K562 (cell line): ENCODE measurements around the gene MATK. TPM values are rescaled to one million over a fixed set of nuclear protein-coding genes. Genes with fewer than 3 reads are reported as not detected.

Experiments used
- BHLHE40 ChIP-seq: IDR thresholded peaks from 2 replicates; pipeline ENCODE4 v1.6.1; 2011; ENCODE audit warnings: low read length, improper control_type of control experiment
- BRCA1 ChIP-seq, 2 experiments: fragments of 450-650 bp in 1 of 2; sonication (generic) in 1 of 2; formaldehyde crosslinking in 1 of 2; IDR thresholded peaks; 2 replicates each; pipeline versions ENCODE4 v1.5.0 to v1.6.1; 2017 to 2020; ENCODE audit warnings: mild to moderate bottlenecking in 1 of 2, missing genetic modification reagents in 1 of 2
- BRF1 ChIP-seq: IDR thresholded peaks from 3 replicates; pipeline ENCODE4 v1.6.1; 2011; ENCODE audit warnings: borderline replicate concordance, mild to moderate bottlenecking; ENCODE audit not compliant: insufficient read length; ENCODE audit errors: extremely low read depth
- C11orf30 ChIP-seq: fragments of 450-650 bp; IDR thresholded peaks from 2 replicates; pipeline ENCODE4 v1.6.1; 2016; ENCODE audit warnings: low read depth, mild to moderate bottlenecking
- CBFA2T3 ChIP-seq: fragments of 450-650 bp; IDR thresholded peaks from 2 replicates; pipeline ENCODE4 v1.6.1; 2017
- ELF4 ChIP-seq: fragments of 450-650 bp; formaldehyde crosslinking; IDR thresholded peaks from 2 replicates; pipeline ENCODE4 v1.4.0; 2022; ENCODE audit warnings: missing genetic modification characterization
- EP300 ChIP-seq: IDR thresholded peaks from 2 replicates; pipeline ENCODE4 v1.6.1; 2012; ENCODE audit warnings: low read length, improper control_type of control experiment
- HNRNPK ChIP-seq: fragments of 200-400 bp; formaldehyde crosslinking; IDR thresholded peaks from one replicate; pipeline ENCODE4 v1.6.1; 2018; ENCODE audit warnings: mild to moderate bottlenecking, low read depth, low read length; ENCODE audit not compliant: poor library complexity, severe bottlenecking
- KAT2B ChIP-seq: IDR thresholded peaks from one replicate; pipeline ENCODE4 v1.6.1; 2012; ENCODE audit warnings: low read depth, mild to moderate bottlenecking, control low read depth, inconsistent platforms, low read length, moderate library complexity
- NFIX ChIP-seq: fragments of 250-450 bp; sonication (Bioruptor Pico); IDR thresholded peaks from 2 replicates; pipeline ENCODE4 v1.4.0; 2020; ENCODE audit warnings: low read depth, mild to moderate bottlenecking, moderate library complexity
- PHB ChIP-seq: fragments of 250-450 bp; sonication (Bioruptor Pico); IDR thresholded peaks from 2 replicates; pipeline ENCODE4 v1.5.0; 2021
- PKNOX1 ChIP-seq: fragments of 450-650 bp; IDR thresholded peaks from 2 replicates; pipeline ENCODE4 v1.6.1; 2016
- POLR2G ChIP-seq: fragments of 200-400 bp; formaldehyde crosslinking; IDR thresholded peaks from 2 replicates; pipeline ENCODE4 v1.6.1; 2017; ENCODE audit warnings: low read depth, mild to moderate bottlenecking, antibody characterized with exemption, low read length, moderate library complexity
- PPARD ChIP-seq: fragments of 250-450 bp; sonication (Bioruptor Pico); IDR thresholded peaks from 2 replicates; pipeline ENCODE4 v1.8.0; 2022; ENCODE audit warnings: inconsistent platforms, mild to moderate bottlenecking, moderate library complexity
- PTBP1 ChIP-seq: fragments of 200-400 bp; formaldehyde crosslinking; IDR thresholded peaks from 2 replicates; pipeline ENCODE4 v1.6.1; 2017; ENCODE audit warnings: low read depth, low read length
- SNIP1 ChIP-seq: fragments of 450-650 bp; IDR thresholded peaks from 2 replicates; pipeline ENCODE4 v1.7.1; 2017; ENCODE audit warnings: low read depth, mild to moderate bottlenecking
- TCF3 ChIP-seq: sonication (generic); formaldehyde crosslinking; IDR thresholded peaks from 2 replicates; pipeline ENCODE4 v1.4.0; 2020; ENCODE audit warnings: mild to moderate bottlenecking, missing genetic modification reagents
- TRIM24 ChIP-seq, 2 experiments: fragments of 450-650 bp; IDR thresholded peaks; 2 replicates each; pipeline ENCODE4 v1.6.1; 2016
- WHSC1 ChIP-seq: IDR thresholded peaks from one replicate; pipeline ENCODE4 v1.6.1; 2012; ENCODE audit warnings: low read length, control low read depth, inconsistent platforms
- ZBTB11 ChIP-seq, 3 experiments: fragments of 200-800 bp in 1 of 3; fragments of 250-450 bp in 1 of 3; fragments of 450-650 bp in 1 of 3; sonication (Bioruptor Pico) in 1 of 3; sonication (Bioruptor generic) in 1 of 3; formaldehyde crosslinking in 1 of 3; IDR thresholded peaks; 2 replicates each; pipeline versions ENCODE4 v1.6.1 to v1.8.0; 2016 to 2022; ENCODE audit warnings: mild to moderate bottlenecking in 2 of 3, missing genetic modification characterization in 2 of 3, missing compliant biosample characterization in 1 of 3, moderate library complexity in 1 of 3
- ZNF239 ChIP-seq: fragments of 250-450 bp; sonication (Bioruptor Pico); IDR thresholded peaks from 2 replicates; pipeline ENCODE4 v1.4.0; 2020; ENCODE audit warnings: mild to moderate bottlenecking
- ZNF282 ChIP-seq: sonication (generic); formaldehyde crosslinking; IDR thresholded peaks from 2 replicates; pipeline ENCODE4 v1.8.1; 2023; ENCODE audit warnings: missing genetic modification reagents
- ZNF431 ChIP-seq: sonication (generic); formaldehyde crosslinking; IDR thresholded peaks from 2 replicates; pipeline ENCODE4 v1.8.0; 2022; ENCODE audit warnings: mild to moderate bottlenecking, missing genetic modification reagents
- ZNF655 ChIP-seq: fragments of 250-450 bp; sonication (Bioruptor Pico); IDR thresholded peaks from 2 replicates; pipeline ENCODE4 v1.5.0; 2021
- ZNF695 ChIP-seq: fragments of 450-650 bp; formaldehyde crosslinking; IDR thresholded peaks from 2 replicates; pipeline ENCODE4 v1.4.0; 2020; ENCODE audit warnings: mild to moderate bottlenecking, moderate library complexity
- polyA plus RNA-seq, 8 experiments: library from polyadenylated mRNA; depleted of rRNA in 4 of 8; stranded (reverse) in 5 of 8; unstranded in 3 of 8; fragments of >200 nt; fragmentation: Nextera tagmentation in 2 of 8; fragmentation: Illumina TruSeq in 1 of 8; extraction: Ambion mirVana in 2 of 8; extraction: Trizol in 1 of 8; gene quantifications; 2 replicates each; pipeline versions ENCODE4 v1.2.1 to v1.2.3, GENCODE V29; 2011 to 2014; ENCODE audit warnings: inconsistent platforms in 1 of 8, missing spikeins in 1 of 8
- total RNA-seq, 7 experiments: library from RNA; depleted of rRNA in 6 of 7; stranded (reverse); fragments of >200 nt in 6 of 7; fragmentation: Illumina TruSeq in 2 of 7; extraction: Trizol in 2 of 7; gene quantifications; 2 replicates each; pipeline versions ENCODE4 v1.2.1 to v1.2.3, GENCODE V29; 2011 to 2021; ENCODE audit warnings: low replicate concordance in 1 of 7

The MATK gene
- total and polyA plus RNA-seq, 9 of the 15 experiments (the other 6 are each of a cell fraction or from before 2014, with no cell fraction given) = 0.08 to 41.5 (median 21.4) TPM

DNA sequence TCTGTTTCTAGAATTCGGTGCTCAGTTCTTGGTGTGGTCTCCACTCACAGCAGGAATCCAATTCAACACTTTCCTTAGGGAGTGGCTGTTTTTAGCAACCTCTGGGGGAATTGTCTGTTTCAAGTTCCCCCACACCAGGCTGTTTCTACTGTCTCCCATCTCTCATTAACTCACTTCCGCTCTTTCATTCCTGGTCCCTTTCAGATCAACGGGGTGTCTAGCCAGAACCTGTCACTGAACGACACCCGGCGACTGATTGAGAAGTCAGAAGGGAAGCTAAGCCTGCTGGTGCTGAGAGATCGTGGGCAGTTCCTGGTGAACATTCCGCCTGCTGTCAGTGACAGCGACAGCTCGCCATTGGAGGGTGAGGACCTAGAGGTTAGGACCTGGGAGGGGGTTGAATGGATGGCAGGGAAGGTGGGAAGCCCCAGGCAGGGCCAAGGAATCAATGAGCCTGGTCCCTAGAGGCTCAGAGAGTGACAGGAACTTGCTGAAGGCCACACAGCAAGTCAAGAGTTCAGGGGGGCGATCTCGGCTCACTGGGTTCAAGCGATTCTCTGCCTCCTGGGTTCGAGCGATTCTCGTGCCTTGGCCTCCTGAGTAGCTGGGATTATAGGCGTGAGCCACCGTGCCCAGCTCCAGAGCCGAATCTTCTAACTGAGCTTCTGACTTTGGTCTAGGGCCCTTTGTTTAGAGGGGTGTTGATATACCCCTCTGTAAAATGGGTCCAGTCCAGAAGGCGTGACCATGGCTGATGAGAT lies 52.5 kb downstream of the MATK start (continued):
- TF ChIP-seq ZBTB11 (CRISPR knock-in tag; IDR thresholded peaks at IDR 0.05) (no peak), TCF3 (CRISPR knock-in tag) (no peak; the same call in 1 of the 2 replicates), PHB (CRISPR knock-in tag) (no peak), KAT2B (no peak), ELF4 (CRISPR knock-in tag) (no peak), NFIX (no peak), PPARD (CRISPR knock-in tag) (no peak), HNRNPK (no peak), PKNOX1 (peak; percentile 55), POLR2G (no peak), BHLHE40 (no peak), ZNF695 (CRISPR knock-in tag) (no peak), C11orf30 (no peak), BRF1 (no peak), WHSC1 (no peak), CBFA2T3 (peak; percentile 45), ZNF282 (CRISPR knock-in tag) (no peak), EP300 (no peak), PTBP1 (peak; percentile 100), ZNF655 (CRISPR knock-in tag) (no peak), BRCA1 (IDR thresholded peaks at IDR 0.05) (no peak), BRCA1 (CRISPR knock-in tag; IDR thresholded peaks at IDR 0.05) (no peak), TRIM24 (IDR thresholded peaks at IDR 0.05) (no peak; a peak in 1 of 4 replicates), ZNF431 (CRISPR knock-in tag) (no peak), ZNF239 (CRISPR knock-in tag) (no peak), SNIP1 (no peak)
